Nephron progenitor cell (in vitro differentiated cells): ENCODE results near the gene NPSR1.

ENCODE experiments used
- DNase-seq: peaks from one replicate; pipeline ENCODE4 v3.0.0; 2021
- H3K27ac Mint-ChIP-seq: 2 replicates; pipeline ENCODE4 v1.8.0; 2021; ENCODE audit warnings: mild to moderate bottlenecking, moderate library complexity, mixed read lengths
- H3K27me3 Mint-ChIP-seq: 2 replicates; pipeline ENCODE4 v1.8.0; 2021; ENCODE audit warnings: mild to moderate bottlenecking, low read depth, mixed read lengths; ENCODE audit not compliant: poor library complexity
- H3K36me3 Mint-ChIP-seq: 2 replicates; pipeline ENCODE4 v1.8.0; 2021; ENCODE audit warnings: low read depth, mixed read lengths
- H3K4me1 Mint-ChIP-seq: 2 replicates; pipeline ENCODE4 v1.8.0; 2021; ENCODE audit warnings: mixed read lengths
- H3K4me3 Mint-ChIP-seq: 2 replicates; pipeline ENCODE4 v1.8.0; 2021; ENCODE audit warnings: mild to moderate bottlenecking, moderate library complexity, mixed read lengths
- H3K9me3 Mint-ChIP-seq: 2 replicates; pipeline ENCODE4 v1.8.0; 2021; ENCODE audit warnings: mild to moderate bottlenecking, moderate library complexity, mixed read lengths
- CTCF ChIP-seq: fragments of 200-600 bp; sonication (generic); IDR thresholded peaks from 2 replicates; pipeline ENCODE4 v1.5.0; 2021; ENCODE audit warnings: antibody characterized with exemption

Gene NPSR1

GRCh38 chr7:34696415-34696814 lies 38.4 kb downstream of the NPSR1 start:
- TF ChIP-seq CTCF = no peak
- Mint-ChIP-seq H3K36me3 (no peaks in the 10 kb centered on the region), H3K27ac (no peak overlapping the region), H3K4me3 (no peak overlapping the region), H3K27me3 (peaks cover 2% of the 10 kb centered on the region), H3K4me1 (no peaks in the 10 kb centered on the region), H3K9me3 (peaks cover 49% of the 10 kb centered on the region)
- DNase-seq = no peak

- TF ChIP-seq CTCF = no peak
- Mint-ChIP-seq H3K9me3 (no peaks in the 10 kb centered on the region), H3K4me1 (no peaks in the 10 kb centered on the region), H3K27ac (no peak overlapping the region), H3K36me3 (no peaks in the 10 kb centered on the region), H3K27me3 (no peaks in the 10 kb centered on the region), H3K4me3 (no peak overlapping the region)
- no peak for DNase-seq
These were observed 51.8 kb downstream of the NPSR1 start for GRCh38 chr7:34709771-34710170.

GRCh38 chr7:34718867-34719266 lies 60.8 kb downstream of the NPSR1 start:
- no peak for DNase-seq
- Mint-ChIP-seq H3K27ac (no peak overlapping the region), H3K36me3 (no peaks in the 10 kb centered on the region), H3K4me1 (no peaks in the 10 kb centered on the region), H3K9me3 (no peaks in the 10 kb centered on the region), H3K27me3 (no peaks in the 10 kb centered on the region), H3K4me3 (no peak overlapping the region)
- TF ChIP-seq CTCF = no peak

- Mint-ChIP-seq H3K36me3 (no peaks in the 10 kb centered on the region), H3K4me3 (no peak overlapping the region), H3K9me3 (no peaks in the 10 kb centered on the region), H3K4me1 (no peaks in the 10 kb centered on the region), H3K27ac (no peak overlapping the region), H3K27me3 (no peaks in the 10 kb centered on the region)
- no peak for DNase-seq
- TF ChIP-seq CTCF = no peak
These were observed 61.6 kb downstream of the NPSR1 start for GRCh38 chr7:34719636-34720035.

- H3K4me3 Mint-ChIP-seq = no peak overlapping the region
- no peak for TF ChIP-seq CTCF
- no peak overlapping the region for H3K27ac Mint-ChIP-seq
- no peaks in the 10 kb centered on the region for H3K36me3 Mint-ChIP-seq
- H3K4me1 Mint-ChIP-seq = no peaks in the 10 kb centered on the region
- peaks cover under 1% of the 10 kb centered on the region for H3K27me3 Mint-ChIP-seq
- DNase-seq = no peak
- no peaks in the 10 kb centered on the region for H3K9me3 Mint-ChIP-seq
These were observed 62.3 kb downstream of the NPSR1 start for GRCh38 chr7:34720289-34720688.

GRCh38 chr7:34723338-34723737 lies 65.3 kb downstream of the NPSR1 start:
- H3K4me3 Mint-ChIP-seq = no peak overlapping the region
- H3K9me3 Mint-ChIP-seq = no peaks in the 10 kb centered on the region
- no peak for DNase-seq
- TF ChIP-seq CTCF = no peak
- H3K36me3 Mint-ChIP-seq = no peaks in the 10 kb centered on the region
- peaks cover 6% of the 10 kb centered on the region for H3K27me3 Mint-ChIP-seq
- no peak overlapping the region for H3K27ac Mint-ChIP-seq
- no peaks in the 10 kb centered on the region for H3K4me1 Mint-ChIP-seq
